ENCODE measurements around the gene DDX21. TPM values are rescaled to one million over a fixed set of nuclear protein-coding genes. Genes with fewer than 3 reads are reported as not detected.

The DDX21 gene
- total RNA-seq, 6 donors from 2014 or later = 18.4 to 86.5 (median 44.3) TPM

DNA sequence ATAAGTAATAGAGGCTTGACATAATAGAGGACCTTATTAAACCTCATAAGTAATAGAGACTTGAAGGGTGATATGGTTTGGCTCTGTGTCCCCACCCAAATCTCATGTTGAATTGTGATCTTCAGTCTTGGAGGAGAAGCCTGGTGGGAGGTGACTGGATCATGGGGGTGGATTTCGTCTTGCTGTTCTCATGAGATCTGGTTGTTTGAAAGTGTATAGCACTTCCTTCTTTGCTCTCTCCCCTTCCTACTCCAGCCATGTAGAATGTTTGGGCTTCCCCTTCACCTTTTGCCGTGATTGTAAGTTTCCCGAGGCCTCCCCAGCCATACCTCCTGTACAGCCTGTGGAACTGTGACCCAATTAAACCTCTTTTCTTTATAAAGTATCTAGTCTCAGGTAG is 41.2 kb downstream of the DDX21 start:
- DNase-seq (no peak), ATAC-seq (ENCODE audit: low FRiP score in 2 of 2) (no peak)
- WGBS, 2 donors = 78 to 86% methylated on average over 3 of the region's 3 CpGs
- Histone ChIP-seq H3K27ac (no peak overlapping the region), H3K9me3 (no peaks in the 10 kb centered on the region), H3K27me3 (no peaks in the 10 kb centered on the region), H3K4me3 (no peak overlapping the region), H3K36me3 (peaks cover 0 to 20% (median 10%) of the 10 kb centered on the region in 4 donors), H3K4me1 (peaks cover 10 to 24% (median 19%) of the 10 kb centered on the region in 4 donors)
- TF ChIP-seq, protein P1, sequence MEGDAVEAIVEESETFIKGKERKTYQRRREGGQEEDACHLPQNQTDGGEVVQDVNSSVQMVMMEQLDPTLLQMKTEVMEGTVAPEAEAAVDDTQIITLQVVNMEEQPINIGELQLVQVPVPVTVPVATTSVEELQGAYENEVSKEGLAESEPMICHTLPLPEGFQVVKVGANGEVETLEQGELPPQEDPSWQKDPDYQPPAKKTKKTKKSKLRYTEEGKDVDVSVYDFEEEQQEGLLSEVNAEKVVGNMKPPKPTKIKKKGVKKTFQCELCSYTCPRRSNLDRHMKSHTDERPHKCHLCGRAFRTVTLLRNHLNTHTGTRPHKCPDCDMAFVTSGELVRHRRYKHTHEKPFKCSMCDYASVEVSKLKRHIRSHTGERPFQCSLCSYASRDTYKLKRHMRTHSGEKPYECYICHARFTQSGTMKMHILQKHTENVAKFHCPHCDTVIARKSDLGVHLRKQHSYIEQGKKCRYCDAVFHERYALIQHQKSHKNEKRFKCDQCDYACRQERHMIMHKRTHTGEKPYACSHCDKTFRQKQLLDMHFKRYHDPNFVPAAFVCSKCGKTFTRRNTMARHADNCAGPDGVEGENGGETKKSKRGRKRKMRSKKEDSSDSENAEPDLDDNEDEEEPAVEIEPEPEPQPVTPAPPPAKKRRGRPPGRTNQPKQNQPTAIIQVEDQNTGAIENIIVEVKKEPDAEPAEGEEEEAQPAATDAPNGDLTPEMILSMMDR (IDR thresholded peaks at IDR 0.05) = no peak
- TF ChIP-seq POLR2AphosphoS5 (IDR thresholded peaks at IDR 0.05) (no peak), EP300 (IDR thresholded peaks at IDR 0.05) (no peak), POLR2A (IDR thresholded peaks at IDR 0.05) (no peak)

DNA sequence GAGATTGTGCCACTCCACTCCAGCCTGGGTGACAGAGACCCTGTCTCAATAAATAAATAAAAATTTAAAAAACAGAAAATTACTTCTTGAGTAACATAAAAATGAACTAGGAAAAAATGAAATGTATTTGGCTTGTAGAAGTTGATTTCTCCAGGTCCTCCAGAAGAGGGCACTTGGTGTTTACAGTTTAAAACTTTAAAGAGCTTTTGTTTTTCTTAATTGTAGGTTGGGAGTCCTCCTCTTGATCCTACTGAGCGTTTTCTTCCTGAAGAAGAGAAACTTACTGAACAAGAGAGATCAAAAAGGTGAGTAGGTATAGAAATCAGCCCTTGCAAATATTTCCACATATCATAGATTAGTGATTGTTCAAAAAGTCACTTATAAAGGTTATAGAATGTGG is 48.9 kb downstream of the DDX21 start:
- no peak overlapping the region for H3K27ac ChIP-seq
- no peak for DNase-seq
- no peaks in the 10 kb centered on the region for H3K9me3 ChIP-seq
- TF ChIP-seq POLR2A (IDR thresholded peaks at IDR 0.05) (no peak), EP300 (IDR thresholded peaks at IDR 0.05) (no peak), POLR2AphosphoS5 (IDR thresholded peaks at IDR 0.05) (no peak)
- TF ChIP-seq, protein P1 (IDR thresholded peaks at IDR 0.05) = peak; percentile 35 to 55 (median 42)
- peak in 1 of 2 donors; percentile 66 for ATAC-seq (ENCODE audit: low FRiP score in 2 of 2)
- H3K4me1 ChIP-seq = no peaks in the 10 kb centered on the region
- 0 to 2% methylated on average over 1 of the region's 1 CpG for WGBS, 2 donors
- peaks cover 4 to 58% (median 11%) of the 10 kb centered on the region in 4 donors for H3K36me3 ChIP-seq
- H3K4me3 ChIP-seq = no peak overlapping the region
- H3K27me3 ChIP-seq = no peaks in the 10 kb centered on the region

DNA sequence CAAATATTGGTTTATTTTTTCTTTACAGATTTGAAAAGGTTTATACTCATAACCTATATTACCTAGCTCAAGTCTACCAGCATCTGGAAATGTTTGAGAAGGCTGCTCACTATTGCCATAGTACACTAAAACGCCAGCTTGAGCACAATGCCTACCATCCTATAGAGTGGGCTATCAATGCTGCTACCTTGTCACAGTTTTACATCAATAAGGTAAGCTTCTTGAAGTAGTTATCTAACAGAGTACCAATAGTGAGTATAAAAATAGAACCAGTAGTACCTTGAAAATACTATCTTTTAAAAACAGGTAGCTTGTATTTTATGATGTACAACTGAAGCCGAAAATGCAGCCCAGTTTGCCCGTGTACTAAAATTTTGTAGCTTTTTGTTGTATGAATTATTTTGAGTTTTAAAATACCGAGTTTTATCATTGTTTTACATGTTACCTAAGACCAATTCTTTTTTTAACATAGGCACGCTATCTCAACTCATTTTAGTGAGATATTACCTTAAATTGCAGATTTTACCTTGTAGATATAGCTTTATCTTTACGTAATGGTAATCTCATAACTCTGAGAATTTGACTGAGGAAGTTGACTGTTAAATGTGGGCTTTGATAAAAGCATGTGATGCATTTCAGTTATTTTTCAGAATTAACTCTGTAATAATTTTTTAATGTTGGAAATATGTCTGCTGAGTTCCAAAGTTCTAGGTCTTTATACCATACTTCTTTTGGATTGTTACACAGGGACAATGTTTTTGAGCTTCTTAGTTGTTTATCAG is 49.9 kb downstream of the DDX21 start:
- peaks cover 4 to 57% (median 9%) of the 10 kb centered on the region in 4 donors for H3K36me3 ChIP-seq
- 87 to 91% methylated on average over 6 of the region's 6 CpGs for WGBS, 2 donors
- H3K9me3 ChIP-seq = no peaks in the 10 kb centered on the region
- ATAC-seq (ENCODE audit: low FRiP score in 2 of 2) (no peak), DNase-seq (no peak)
- no peak overlapping the region for H3K4me3 ChIP-seq
- H3K27me3 ChIP-seq = no peaks in the 10 kb centered on the region
- H3K27ac ChIP-seq = no peak overlapping the region
- H3K4me1 ChIP-seq = no peaks in the 10 kb centered on the region
- TF ChIP-seq EP300 (IDR thresholded peaks at IDR 0.05) = no peak
- no peak for TF ChIP-seq POLR2AphosphoS5 (IDR thresholded peaks at IDR 0.05)
- no peak for TF ChIP-seq POLR2A (IDR thresholded peaks at IDR 0.05)

DNA sequence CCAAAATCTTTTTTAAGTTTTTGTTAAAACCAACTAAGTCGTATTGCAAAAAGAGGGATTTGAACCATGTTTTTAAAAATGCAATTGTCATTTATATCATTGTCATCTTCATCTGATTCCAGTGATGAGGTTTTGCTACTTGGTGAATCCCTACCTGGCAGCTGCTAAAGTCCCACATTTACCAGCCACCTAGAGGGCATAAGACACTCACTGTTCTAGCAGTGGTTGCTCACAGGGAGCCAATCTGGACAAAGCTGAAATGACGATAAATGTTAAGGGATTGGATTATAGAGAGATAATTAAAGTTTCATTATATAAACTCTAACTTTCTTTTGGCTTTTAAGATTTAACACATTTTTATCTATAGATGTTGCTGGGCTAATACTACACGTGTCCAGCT is 51.3 kb downstream of the DDX21 start:
- H3K4me1 ChIP-seq = no peaks in the 10 kb centered on the region
- ATAC-seq (ENCODE audit: low FRiP score in 2 of 2) (no peak), DNase-seq (no peak)
- peaks cover 0 to 54% (median 9%) of the 10 kb centered on the region in 4 donors for H3K36me3 ChIP-seq
- H3K27ac ChIP-seq = no peak overlapping the region
- no peak for TF ChIP-seq POLR2AphosphoS5 (IDR thresholded peaks at IDR 0.05)
- TF ChIP-seq EP300 (IDR thresholded peaks at IDR 0.05) = no peak
- H3K4me3 ChIP-seq = no peak overlapping the region
- WGBS, 2 donors = 82 to 93% methylated on average over 3 of the region's 3 CpGs
- H3K27me3 ChIP-seq = no peaks in the 10 kb centered on the region
- no peaks in the 10 kb centered on the region for H3K9me3 ChIP-seq

DNA sequence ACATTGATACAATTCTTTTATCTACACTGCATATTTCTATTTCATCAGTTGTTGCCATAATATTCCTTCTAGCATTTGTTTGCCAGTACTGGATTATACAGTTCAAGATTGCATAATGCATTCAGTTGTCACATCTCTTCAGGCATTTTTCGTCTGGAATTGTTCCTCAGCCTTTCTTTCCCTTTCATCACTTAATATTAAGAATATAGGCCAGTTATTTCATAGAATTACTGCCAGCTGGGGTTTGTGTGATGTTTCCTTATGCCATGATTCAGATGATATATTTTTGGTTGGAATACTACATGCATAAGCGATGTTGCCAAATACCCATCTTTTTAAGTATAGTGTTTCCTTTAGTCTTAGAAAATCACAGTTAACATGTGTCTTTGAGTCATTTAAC is 53.4 kb downstream of the DDX21 start:
- no peaks in the 10 kb centered on the region for H3K27me3 ChIP-seq
- H3K4me3 ChIP-seq = no peak overlapping the region
- TF ChIP-seq POLR2A (IDR thresholded peaks at IDR 0.05) = no peak
- TF ChIP-seq, protein P1 (IDR thresholded peaks at IDR 0.05) = no peak
- no peak for TF ChIP-seq POLR2AphosphoS5 (IDR thresholded peaks at IDR 0.05)
- TF ChIP-seq EP300 (IDR thresholded peaks at IDR 0.05) = no peak
- H3K36me3 ChIP-seq = peaks cover 0 to 66% (median 17%) of the 10 kb centered on the region in 4 donors
- no peak for ATAC-seq (ENCODE audit: low FRiP score in 2 of 2)
- no peaks in the 10 kb centered on the region for H3K4me1 ChIP-seq
- no peak for DNase-seq
- H3K9me3 ChIP-seq = no peaks in the 10 kb centered on the region
- H3K27ac ChIP-seq = no peak overlapping the region
- 72% methylated on average over 2 of the region's 2 CpGs for WGBS, 2 donors
